MM.1S (cell line): Measurements from ENCODE around the gene ARHGAP28.

Source experiments
- DNase-seq: peaks from one replicate; pipeline ENCODE4 v3.0.0-alpha.2; 2015
- H2AFZ ChIP-seq: fragments of 300-600 bp; sonication (generic); 2 replicates; pipeline ENCODE4 v1.6.0; 2016; ENCODE audit warnings: antibody characterized with exemption, low read length
- H3F3A ChIP-seq: fragments of 300-600 bp; sonication (generic); 2 replicates; pipeline ENCODE4 v1.6.1; 2016; ENCODE audit warnings: mild to moderate bottlenecking, antibody characterized with exemption, low read length, moderate library complexity, mixed read lengths; ENCODE audit not compliant: insufficient read depth
- H3K27ac ChIP-seq: fragments of 300-600 bp; sonication (generic); 2 replicates; pipeline ENCODE4 v1.5.1; 2016; ENCODE audit warnings: mild to moderate bottlenecking, low read length
- H3K27me3 ChIP-seq: fragments of 300-600 bp; sonication (generic); replicated peaks from 2 replicates; pipeline ENCODE4 v1.6.0; 2016; ENCODE audit warnings: low read length; ENCODE audit not compliant: insufficient read depth
- H3K36me3 ChIP-seq: fragments of 300-600 bp; sonication (generic); replicated peaks from 2 replicates; pipeline ENCODE4 v1.6.1; 2016; ENCODE audit warnings: mild to moderate bottlenecking, low read length, mixed read lengths; ENCODE audit not compliant: insufficient read depth
- H3K4me1 ChIP-seq: fragments of 300-600 bp; sonication (generic); 2 replicates; pipeline ENCODE4 v1.6.1; 2016; ENCODE audit warnings: low read length, mixed read lengths
- H3K4me2 ChIP-seq: fragments of 300-600 bp; sonication (generic); 2 replicates; pipeline ENCODE4 v1.6.0; 2016; ENCODE audit warnings: low read depth, low read length
- H3K4me3 ChIP-seq: fragments of 300-600 bp; sonication (generic); 2 replicates; pipeline ENCODE4 v1.5.1; 2016; ENCODE audit warnings: low read length, mixed read lengths
- H3K79me2 ChIP-seq: fragments of 300-600 bp; sonication (generic); 2 replicates; pipeline ENCODE4 v1.6.1; 2016; ENCODE audit warnings: mixed run types, low read length, mixed read lengths
- H3K9ac ChIP-seq: fragments of 300-600 bp; sonication (generic); 2 replicates; pipeline ENCODE4 v1.6.1; 2016; ENCODE audit warnings: low read length, mixed read lengths
- H3K9me2 ChIP-seq: fragments of 300-600 bp; sonication (generic); replicated peaks from 2 replicates; pipeline ENCODE4 v1.6.1; 2016; ENCODE audit warnings: mild to moderate bottlenecking, low read length, mixed read lengths; ENCODE audit not compliant: insufficient read depth
- H3K9me3 ChIP-seq: fragments of 300-600 bp; sonication (generic); replicated peaks from 2 replicates; pipeline ENCODE4 v1.6.1; 2016; ENCODE audit warnings: mild to moderate bottlenecking, low read length, mixed read lengths; ENCODE audit not compliant: insufficient read depth
- H4K20me1 ChIP-seq: fragments of 300-600 bp; sonication (generic); 2 replicates; pipeline ENCODE4 v1.6.1; 2016; ENCODE audit warnings: mild to moderate bottlenecking, low read length, moderate library complexity, mixed read lengths; ENCODE audit not compliant: insufficient read depth
- CTCF ChIP-seq: fragments of 300-600 bp; sonication (generic); IDR thresholded peaks from 2 replicates; pipeline ENCODE4 v1.5.1; 2016; ENCODE audit warnings: antibody characterized with exemption, low read length, mixed read lengths
- EZH2 ChIP-seq: fragments of 300-600 bp; sonication (generic); optimal IDR thresholded peaks from 2 replicates; pipeline ENCODE3; 2017; ENCODE audit warnings: low read depth, mild to moderate bottlenecking, antibody characterized with exemption, low read length, mixed read lengths
- EZH2phosphoT487 ChIP-seq: fragments of 300-600 bp; sonication (generic); IDR thresholded peaks from 2 replicates; pipeline ENCODE4 v1.6.1; 2018; ENCODE audit warnings: antibody characterized with exemption, low read length

ARHGAP28 gene

GRCh38 chr18:6885992-6886796 lies 156.7 kb downstream of the ARHGAP28 start:
- Histone ChIP-seq H3K4me2 (no peak overlapping the region), H3K27ac (no peak overlapping the region), H3K9ac (no peak overlapping the region), H3K4me3 (no peak overlapping the region), H3K79me2 (no peaks in the 10 kb centered on the region), H2AFZ (no peak overlapping the region), H3K27me3 (no peaks in the 10 kb centered on the region), H3K9me2 (no peaks in the 10 kb centered on the region), H3K9me3 (no peaks in the 10 kb centered on the region), H3K4me1 (no peaks in the 10 kb centered on the region), H4K20me1 (no peaks in the 10 kb centered on the region), H3K36me3 (no peaks in the 10 kb centered on the region), H3F3A (no peaks in the 10 kb centered on the region)
- peak; percentile 47 for DNase-seq
- TF ChIP-seq CTCF: peak; percentile 77
- no peak for TF ChIP-seq EZH2

- H3F3A ChIP-seq: no peaks in the 10 kb centered on the region
- H3K27ac ChIP-seq: no peak overlapping the region
- no peak overlapping the region for H3K4me2 ChIP-seq
- TF ChIP-seq EZH2phosphoT487 (no peak), CTCF (no peak), EZH2 (no peak)
- no peaks in the 10 kb centered on the region for H3K79me2 ChIP-seq
- H3K27me3 ChIP-seq: no peaks in the 10 kb centered on the region
- H3K9ac ChIP-seq: no peak overlapping the region
- H3K4me1 ChIP-seq: no peaks in the 10 kb centered on the region
- no peak overlapping the region for H3K4me3 ChIP-seq
- no peaks in the 10 kb centered on the region for H3K36me3 ChIP-seq
- DNase-seq: no peak
- H3K9me3 ChIP-seq: no peaks in the 10 kb centered on the region
- H2AFZ ChIP-seq: no peak overlapping the region
- H4K20me1 ChIP-seq: no peaks in the 10 kb centered on the region
- H3K9me2 ChIP-seq: no peaks in the 10 kb centered on the region
These were observed 157.3 kb downstream of the ARHGAP28 start for GRCh38 chr18:6886797-6887330.

- Histone ChIP-seq H3K9me3 (no peaks in the 10 kb centered on the region), H2AFZ (no peak overlapping the region), H3K36me3 (no peaks in the 10 kb centered on the region), H3K27me3 (no peaks in the 10 kb centered on the region), H3K79me2 (no peaks in the 10 kb centered on the region), H3K4me2 (no peak overlapping the region), H4K20me1 (no peaks in the 10 kb centered on the region), H3K4me1 (no peaks in the 10 kb centered on the region), H3F3A (no peaks in the 10 kb centered on the region), H3K9me2 (no peaks in the 10 kb centered on the region), H3K9ac (no peak overlapping the region), H3K27ac (no peak overlapping the region), H3K4me3 (no peak overlapping the region)
- no peak for TF ChIP-seq CTCF
- no peak for TF ChIP-seq EZH2phosphoT487
- TF ChIP-seq EZH2: no peak
- no peak for DNase-seq
These were observed 162.3 kb downstream of the ARHGAP28 start for GRCh38 chr18:6891788-6892187.
